ENCODE data around the gene FANCE.
A peak's percentile ranks its signal among the peaks of the same experiment; 100 is the strongest.

Gene FANCE

GRCh38 chr6:35484921-35485392, 32.8 kb downstream of the FANCE start:
- DNase-seq (ENCODE audit: low spot score): no peak

- no peak for DNase-seq (ENCODE audit: low spot score)
These were observed 33.3 kb downstream of the FANCE start for GRCh38 chr6:35485402-35485877.

GRCh38 chr6:35486005-35486925, 34.1 kb downstream of the FANCE start:
- no peak for DNase-seq (ENCODE audit: low spot score)

GRCh38 chr6:35487658-35488516, 35.7 kb downstream of the FANCE start:
- DNase-seq (ENCODE audit: low spot score): peak; percentile 58

- DNase-seq (ENCODE audit: low spot score): no peak
These were observed 36.4 kb downstream of the FANCE start for GRCh38 chr6:35488517-35488862.

GRCh38 chr6:35489066-35489465, 36.9 kb downstream of the FANCE start:
- no peak for DNase-seq (ENCODE audit: low spot score)

- DNase-seq (ENCODE audit: low spot score): no peak
These were observed 38.1 kb downstream of the FANCE start for GRCh38 chr6:35489995-35490791.

- DNase-seq (ENCODE audit: low spot score): no peak
These were observed 38.9 kb downstream of the FANCE start for GRCh38 chr6:35490821-35491557.

GRCh38 chr6:35491558-35492257, 39.6 kb downstream of the FANCE start:
- DNase-seq (ENCODE audit: low spot score): no peak

- no peak for DNase-seq (ENCODE audit: low spot score)
These were observed 40.3 kb downstream of the FANCE start for GRCh38 chr6:35492258-35492973.

- no peak for DNase-seq (ENCODE audit: low spot score)
These were observed 40.8 kb downstream of the FANCE start for GRCh38 chr6:35492974-35493284.

GRCh38 chr6:35493307-35493983, 41.3 kb downstream of the FANCE start:
- no peak for DNase-seq (ENCODE audit: low spot score)

- no peak for DNase-seq (ENCODE audit: low spot score)
These were observed 42.0 kb downstream of the FANCE start for GRCh38 chr6:35494161-35494563.

- DNase-seq (ENCODE audit: low spot score): no peak
These were observed 43.3 kb downstream of the FANCE start for GRCh38 chr6:35495258-35496035.

- DNase-seq (ENCODE audit: low spot score): peak; percentile 29
These were observed 44.1 kb downstream of the FANCE start for GRCh38 chr6:35496036-35496840.

- peak; percentile 72 for DNase-seq (ENCODE audit: low spot score)
These were observed 44.9 kb downstream of the FANCE start, which contains the start of gene TEAD3 for GRCh38 chr6:35496841-35497570. TSS of gene TEAD3 (minus strand) at chr6:35497079.
